Parathyroid adenoma (tissue), 2 donors: ENCODE results near the gene PNMA1.

Experiments used
- H2AFZ ChIP-seq: fragments of 300-600 bp; sonication (generic); one replicate; pipeline ENCODE4 v1.7.0; 2017; ENCODE audit warnings: antibody characterized with exemption, mild to moderate bottlenecking
- H3K27ac ChIP-seq: fragments of 300-600 bp; sonication (generic); one replicate; pipeline ENCODE4 v1.7.0; 2017
- H3K27me3 ChIP-seq: fragments of 300-600 bp; sonication (generic); one replicate; pipeline ENCODE4 v1.7.0; 2017; ENCODE audit warnings: low read length; ENCODE audit not compliant: control insufficient read depth, insufficient read depth
- H3K36me3 ChIP-seq: fragments of 300-600 bp; sonication (generic); one replicate; pipeline ENCODE4 v1.7.0; 2017; ENCODE audit warnings: low read length; ENCODE audit not compliant: control insufficient read depth, insufficient read depth
- H3K4me1 ChIP-seq: fragments of 300-600 bp; sonication (generic); one replicate; pipeline ENCODE4 v1.7.0; 2017; ENCODE audit warnings: control low read depth
- H3K4me2 ChIP-seq: fragments of 300-600 bp; sonication (generic); one replicate; pipeline ENCODE4 v1.7.0; 2017; ENCODE audit warnings: low read length
- H3K4me3 ChIP-seq: fragments of 300-600 bp; sonication (generic); one replicate; pipeline ENCODE4 v1.7.0; 2017; ENCODE audit warnings: low read depth, low read length
- H3K79me2 ChIP-seq: fragments of 300-600 bp; sonication (generic); one replicate; pipeline ENCODE4 v1.7.0; 2017; ENCODE audit warnings: control low read depth
- H3K9ac ChIP-seq: fragments of 300-600 bp; sonication (generic); one replicate; pipeline ENCODE4 v1.7.0; 2017; ENCODE audit warnings: mild to moderate bottlenecking
- H3K9me3 ChIP-seq: fragments of 300-600 bp; sonication (generic); one replicate; pipeline ENCODE4 v1.7.0; 2017; ENCODE audit warnings: low read length; ENCODE audit not compliant: control insufficient read depth
- CTCF ChIP-seq: fragments of 300-600 bp; sonication (generic); IDR thresholded peaks from one replicate; pipeline ENCODE4 v1.7.0; 2017; ENCODE audit warnings: antibody characterized with exemption, mild to moderate bottlenecking
- donor health status: primary hyperparathyroidism.

PNMA1 gene

GRCh38 chr14:73714656-73715081, 485 bp upstream of the PNMA1 start:
- Histone ChIP-seq H3K4me2 (peak overlapping the region; percentile 88), H3K9ac (no peak overlapping the region), H3K36me3 (no peaks in the 10 kb centered on the region), H2AFZ (no peak overlapping the region), H3K4me1 (peaks cover 10% of the 10 kb centered on the region), H3K9me3 (no peaks in the 10 kb centered on the region), H3K79me2 (no peaks in the 10 kb centered on the region), H3K4me3 (no peak overlapping the region), H3K27ac (no peak overlapping the region), H3K27me3 (no peaks in the 10 kb centered on the region)
- no peak for TF ChIP-seq CTCF

GRCh38 chr14:73713206-73713802, 880 bp downstream of the PNMA1 start:
- Histone ChIP-seq H3K36me3 (no peaks in the 10 kb centered on the region), H3K4me1 (peaks cover 10% of the 10 kb centered on the region), H3K27me3 (no peaks in the 10 kb centered on the region), H3K4me3 (peak overlapping the region; percentile 67), H2AFZ (peak overlapping the region; percentile 95), H3K9me3 (no peaks in the 10 kb centered on the region), H3K27ac (peak overlapping the region; percentile 78), H3K4me2 (peak overlapping the region; percentile 88), H3K9ac (no peak overlapping the region), H3K79me2 (no peaks in the 10 kb centered on the region)
- no peak for TF ChIP-seq CTCF

GRCh38 chr14:73712540-73713180, 1.5 kb downstream of the PNMA1 start:
- Histone ChIP-seq H3K36me3 (no peaks in the 10 kb centered on the region), H3K4me1 (peaks cover 10% of the 10 kb centered on the region), H2AFZ (no peak overlapping the region), H3K27me3 (no peaks in the 10 kb centered on the region), H3K79me2 (no peaks in the 10 kb centered on the region), H3K9me3 (no peaks in the 10 kb centered on the region), H3K4me3 (peak overlapping the region; percentile 67), H3K27ac (no peak overlapping the region), H3K9ac (no peak overlapping the region), H3K4me2 (peak overlapping the region; percentile 88)
- no peak for TF ChIP-seq CTCF

- H3K79me2 ChIP-seq = no peaks in the 10 kb centered on the region
- no peaks in the 10 kb centered on the region for H3K27me3 ChIP-seq
- no peaks in the 10 kb centered on the region for H3K36me3 ChIP-seq
- H2AFZ ChIP-seq = no peak overlapping the region
- no peak overlapping the region for H3K27ac ChIP-seq
- H3K9me3 ChIP-seq = no peaks in the 10 kb centered on the region
- TF ChIP-seq CTCF = no peak
- no peak overlapping the region for H3K9ac ChIP-seq
- H3K4me2 ChIP-seq = peak overlapping the region; percentile 88
- peak overlapping the region; percentile 67 for H3K4me3 ChIP-seq
- peaks cover 10% of the 10 kb centered on the region for H3K4me1 ChIP-seq
These were observed 2.1 kb downstream of the PNMA1 start for GRCh38 chr14:73712071-73712506.

GRCh38 chr14:73710737-73711136, 3.4 kb downstream of the PNMA1 start:
- H3K27ac ChIP-seq = no peak overlapping the region
- no peak for TF ChIP-seq CTCF
- no peaks in the 10 kb centered on the region for H3K36me3 ChIP-seq
- no peaks in the 10 kb centered on the region for H3K27me3 ChIP-seq
- no peak overlapping the region for H3K4me2 ChIP-seq
- no peak overlapping the region for H3K4me3 ChIP-seq
- H3K9me3 ChIP-seq = no peaks in the 10 kb centered on the region
- H3K9ac ChIP-seq = no peak overlapping the region
- no peaks in the 10 kb centered on the region for H3K79me2 ChIP-seq
- H2AFZ ChIP-seq = no peak overlapping the region
- H3K4me1 ChIP-seq = peaks cover 10% of the 10 kb centered on the region
